HUES64 (cell line): ENCODE data around the gene ANKRD11.
"Not testable (repeated sequence)": the region's sequence is repeated elsewhere in the genome, so short reads cannot be mapped to it uniquely, and the experiment has no call there.

Source experiments
- H3K27ac ChIP-seq: 2 replicates; pipeline ENCODE4 v1.7.0; 2013; ENCODE audit warnings: low read depth, low read length, inconsistent platforms
- H3K27me3 ChIP-seq: 2 replicates; pipeline ENCODE4 v1.6.1; 2013; ENCODE audit warnings: mild to moderate bottlenecking, low read length; ENCODE audit not compliant: insufficient read depth
- H3K36me3 ChIP-seq: 2 replicates; pipeline ENCODE4 v1.6.1; 2013; ENCODE audit warnings: mild to moderate bottlenecking, low read length; ENCODE audit not compliant: insufficient read depth
- H3K4me1 ChIP-seq: 2 replicates; pipeline ENCODE4 v1.6.1; 2013; ENCODE audit warnings: mild to moderate bottlenecking, low read length, moderate library complexity; ENCODE audit not compliant: insufficient read depth
- H3K4me3 ChIP-seq: 2 replicates; pipeline ENCODE4 v1.5.1; 2013; ENCODE audit warnings: mild to moderate bottlenecking, low read length, moderate library complexity
- H3K9ac ChIP-seq: 2 replicates; pipeline ENCODE4 v1.6.1; 2013; ENCODE audit warnings: mild to moderate bottlenecking, low read depth, low read length
- H3K9me3 ChIP-seq: 2 replicates; pipeline ENCODE4 v1.6.1; 2013; ENCODE audit warnings: low read depth, low read length; ENCODE audit not compliant: insufficient read depth
- WGBS: fragments of 150-250, 120-280 bp; methylation state at CpG from one replicate; pipeline ENCODE4 v1.1.7; 2013; ENCODE audit warnings: missing lambda C conversion rate; 5-methylcytosine and 5-hydroxymethylcytosine counted together

ANKRD11 gene

GRCh38 chr16:89246903-89247733 is 243.2 kb downstream of the ANKRD11 start:
- WGBS, result 4% methylated on average over 78 of the region's 78 CpGs
- H3K9ac ChIP-seq, result peak overlapping the region; percentile 74
- H3K27me3 ChIP-seq, result peaks cover 20% of the 10 kb centered on the region
- peak overlapping the region; percentile 59 for H3K4me3 ChIP-seq
- no peaks in the 10 kb centered on the region for H3K9me3 ChIP-seq
- no peaks in the 10 kb centered on the region for H3K4me1 ChIP-seq
- H3K27ac ChIP-seq, result no peak overlapping the region
- H3K36me3 ChIP-seq, result no peaks in the 10 kb centered on the region

GRCh38 chr16:89246383-89246902 is 243.9 kb downstream of the ANKRD11 start:
- 81% methylated on average over 13 of the region's 13 CpGs for WGBS
- no peak overlapping the region for H3K27ac ChIP-seq
- peak overlapping the region; percentile 58 for H3K4me3 ChIP-seq

GRCh38 chr16:89244754-89245153 is 245.6 kb downstream of the ANKRD11 start:
- Histone ChIP-seq H3K9me3 (no peaks in the 10 kb centered on the region), H3K9ac (no peak overlapping the region), H3K4me1 (no peaks in the 10 kb centered on the region; the same call in 1 of the 2 replicates), H3K4me3 (no peak overlapping the region), H3K27me3 (peaks cover 20% of the 10 kb centered on the region), H3K27ac (no peak overlapping the region), H3K36me3 (no peaks in the 10 kb centered on the region)
- WGBS, result 77% methylated on average over 12 of the region's 12 CpGs

More at GRCh38 chr16:89246383-89246902, 243.9 kb downstream of the ANKRD11 start:
- Histone ChIP-seq H3K27me3 (peaks cover 20% of the 10 kb centered on the region), H3K4me1 (no peaks in the 10 kb centered on the region; the same call in 1 of the 2 replicates), H3K9me3 (no peaks in the 10 kb centered on the region), H3K9ac (peak overlapping the region; percentile 74), H3K36me3 (no peaks in the 10 kb centered on the region)

- H3K27me3 ChIP-seq, result peaks cover 20% of the 10 kb centered on the region
- not testable (repeated sequence) for H3K27ac ChIP-seq, H3K9ac ChIP-seq, H3K9me3 ChIP-seq, H3K4me1 ChIP-seq, H3K36me3 ChIP-seq, H3K4me3 ChIP-seq
- 88% methylated on average over 13 of the region's 13 CpGs for WGBS
Observed at GRCh38 chr16:89244264-89244663, 246.1 kb downstream of the ANKRD11 start.

GRCh38 chr16:89243664-89244063 is 246.7 kb downstream of the ANKRD11 start:
- no peak overlapping the region for H3K9ac ChIP-seq
- no peaks in the 10 kb centered on the region; the same call in 1 of the 2 replicates for H3K4me1 ChIP-seq
- no peaks in the 10 kb centered on the region for H3K9me3 ChIP-seq
- 92% methylated on average over 5 of the region's 5 CpGs for WGBS
- H3K27me3 ChIP-seq, result peaks cover 19% of the 10 kb centered on the region
- no peaks in the 10 kb centered on the region for H3K36me3 ChIP-seq
- H3K4me3 ChIP-seq, result no peak overlapping the region
- no peak overlapping the region for H3K27ac ChIP-seq

- Histone ChIP-seq H3K4me1 (no peaks in the 10 kb centered on the region; the same call in 1 of the 2 replicates), H3K9me3 (no peaks in the 10 kb centered on the region), H3K27me3 (peaks cover 10% of the 10 kb centered on the region), H3K36me3 (no peaks in the 10 kb centered on the region), H3K4me3 (no peak overlapping the region), H3K9ac (no peak overlapping the region), H3K27ac (no peak overlapping the region)
- WGBS, result 78% methylated on average over 12 of the region's 12 CpGs
Observed at GRCh38 chr16:89242795-89243200, 247.6 kb downstream of the ANKRD11 start.

GRCh38 chr16:89241187-89242007 is 249.0 kb downstream of the ANKRD11 start:
- Histone ChIP-seq H3K4me1 (no peaks in the 10 kb centered on the region; the same call in 1 of the 2 replicates), H3K36me3 (no peaks in the 10 kb centered on the region), H3K9me3 (no peaks in the 10 kb centered on the region), H3K4me3 (peak overlapping the region; percentile 98), H3K9ac (peak overlapping the region; percentile 93), H3K27me3 (peaks cover 3% of the 10 kb centered on the region), H3K27ac (peak overlapping the region; percentile 88)
- 7% methylated on average over 38 of the region's 39 CpGs for WGBS

- Histone ChIP-seq H3K9ac (no peak overlapping the region), H3K4me1 (no peaks in the 10 kb centered on the region; the same call in 1 of the 2 replicates), H3K9me3 (peaks cover 7% of the 10 kb centered on the region), H3K27me3 (no peaks in the 10 kb centered on the region), H3K36me3 (peaks cover 25% of the 10 kb centered on the region), H3K27ac (no peak overlapping the region), H3K4me3 (no peak overlapping the region)
- 83% methylated on average over 1 of the region's 3 CpGs for WGBS
Observed at GRCh38 chr16:89237733-89238132, 252.6 kb downstream of the ANKRD11 start.

- Histone ChIP-seq H3K27me3 (no peaks in the 10 kb centered on the region), H3K27ac (no peak overlapping the region), H3K36me3 (peaks cover 61% of the 10 kb centered on the region), H3K4me3 (no peak overlapping the region), H3K9me3 (peaks cover 14% of the 10 kb centered on the region), H3K4me1 (no peaks in the 10 kb centered on the region), H3K9ac (no peak overlapping the region)
- 96% methylated on average over 16 of the region's 16 CpGs for WGBS
Observed at GRCh38 chr16:89233678-89234490, 256.5 kb downstream of the ANKRD11 start.

GRCh38 chr16:89232107-89232506 is 258.3 kb downstream of the ANKRD11 start:
- WGBS, result 95% methylated on average over 2 of the region's 2 CpGs
- Histone ChIP-seq H3K27me3 (no peaks in the 10 kb centered on the region), H3K4me1 (no peaks in the 10 kb centered on the region), H3K36me3 (peaks cover 79% of the 10 kb centered on the region), H3K9me3 (peaks cover 25% of the 10 kb centered on the region), H3K4me3 (no peak overlapping the region), H3K27ac (no peak overlapping the region), H3K9ac (no peak overlapping the region)
